Tibial nerve (tissue), 4 donors: ENCODE results near the gene CLASP1.

Source experiments
- EP300 ChIP-seq, 2 donors: sonication (generic); formaldehyde crosslinking; IDR thresholded peaks; one replicate each; pipeline ENCODE4 v1.6.1; 2017; ENCODE audit warnings: antibody characterized with exemption in 2 of 2, mild to moderate bottlenecking in 1 of 2
- POLR2A ChIP-seq, 2 donors: fragments of 450-650 bp; IDR thresholded peaks; one replicate each; pipeline ENCODE4 v1.6.1; 2017; ENCODE audit warnings: antibody characterized with exemption in 2 of 2, mild to moderate bottlenecking in 2 of 2, moderate library complexity in 2 of 2
- TF ChIP-seq, protein P1 (sequence below), 5 experiments: fragments of 200-600 bp in 3 of 5; fragments of 450-650 bp in 2 of 5; sonication (generic) in 3 of 5; IDR thresholded peaks; one replicate each; pipeline ENCODE4 v1.5.1; 2016 to 2019; ENCODE audit warnings: antibody characterized with exemption in 5 of 5, mild to moderate bottlenecking in 3 of 5, moderate library complexity in 2 of 5

- TF ChIP-seq POLR2A (IDR thresholded peaks at IDR 0.05) (no peak), EP300 (IDR thresholded peaks at IDR 0.05) (no peak)
- TF ChIP-seq, protein P1, sequence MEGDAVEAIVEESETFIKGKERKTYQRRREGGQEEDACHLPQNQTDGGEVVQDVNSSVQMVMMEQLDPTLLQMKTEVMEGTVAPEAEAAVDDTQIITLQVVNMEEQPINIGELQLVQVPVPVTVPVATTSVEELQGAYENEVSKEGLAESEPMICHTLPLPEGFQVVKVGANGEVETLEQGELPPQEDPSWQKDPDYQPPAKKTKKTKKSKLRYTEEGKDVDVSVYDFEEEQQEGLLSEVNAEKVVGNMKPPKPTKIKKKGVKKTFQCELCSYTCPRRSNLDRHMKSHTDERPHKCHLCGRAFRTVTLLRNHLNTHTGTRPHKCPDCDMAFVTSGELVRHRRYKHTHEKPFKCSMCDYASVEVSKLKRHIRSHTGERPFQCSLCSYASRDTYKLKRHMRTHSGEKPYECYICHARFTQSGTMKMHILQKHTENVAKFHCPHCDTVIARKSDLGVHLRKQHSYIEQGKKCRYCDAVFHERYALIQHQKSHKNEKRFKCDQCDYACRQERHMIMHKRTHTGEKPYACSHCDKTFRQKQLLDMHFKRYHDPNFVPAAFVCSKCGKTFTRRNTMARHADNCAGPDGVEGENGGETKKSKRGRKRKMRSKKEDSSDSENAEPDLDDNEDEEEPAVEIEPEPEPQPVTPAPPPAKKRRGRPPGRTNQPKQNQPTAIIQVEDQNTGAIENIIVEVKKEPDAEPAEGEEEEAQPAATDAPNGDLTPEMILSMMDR (IDR thresholded peaks at IDR 0.05), result no peak
Observed at GRCh38 chr2:121633463-121633862, 15.8 kb downstream of the CLASP1 start.
